HEK293 (cell line): ENCODE measurements around the gene PRRT1B.

Experiments used
- EGR2 ChIP-seq: fragments of 450-650 bp; formaldehyde crosslinking; IDR thresholded peaks from 2 replicates; pipeline ENCODE4 v1.5.1; 2016; ENCODE audit warnings: low read depth, missing biosample characterization, missing genetic modification characterization
- HOXC10 ChIP-seq: sonication (generic); formaldehyde crosslinking; IDR thresholded peaks from 2 replicates; pipeline ENCODE4 v1.8.1; 2023; ENCODE audit warnings: mild to moderate bottlenecking, missing genetic modification reagents
- KLF9 ChIP-seq: fragments of 450-650 bp; formaldehyde crosslinking; IDR thresholded peaks from 2 replicates; pipeline ENCODE4 v1.5.1; 2016; ENCODE audit warnings: missing biosample characterization, missing genetic modification characterization, low read depth
- WT1 ChIP-seq: fragments of 450-650 bp; formaldehyde crosslinking; IDR thresholded peaks from 2 replicates; pipeline ENCODE4 v1.5.1; 2016; ENCODE audit warnings: missing biosample characterization, missing genetic modification characterization
- ZFHX2 ChIP-seq: fragments of 450-650 bp; formaldehyde crosslinking; conservative IDR thresholded peaks from 2 replicates; pipeline ENCODE4 v1.5.1; 2016; ENCODE audit warnings: missing biosample characterization, missing genetic modification characterization
- ZNF121 ChIP-seq: fragments of 450-650 bp; formaldehyde crosslinking; IDR thresholded peaks from 2 replicates; pipeline ENCODE4 v1.5.1; 2016; ENCODE audit warnings: missing biosample characterization, missing genetic modification characterization
- ZNF133 ChIP-seq: fragments of 450-650 bp; formaldehyde crosslinking; IDR thresholded peaks from 2 replicates; pipeline ENCODE4 v1.5.1; 2016; ENCODE audit warnings: missing biosample characterization, missing genetic modification characterization
- ZNF140 ChIP-seq: fragments of 450-650 bp; formaldehyde crosslinking; IDR thresholded peaks from 2 replicates; pipeline ENCODE4 v1.5.1; 2016; ENCODE audit warnings: missing biosample characterization, missing genetic modification characterization
- ZNF16 ChIP-seq: fragments of 450-650 bp; formaldehyde crosslinking; IDR thresholded peaks from 2 replicates; pipeline ENCODE4 v1.5.1; 2016; ENCODE audit warnings: low read depth, missing biosample characterization, missing genetic modification characterization
- ZNF2 ChIP-seq: fragments of 450-650 bp; formaldehyde crosslinking; IDR thresholded peaks from 2 replicates; pipeline ENCODE4 v1.5.1; 2016; ENCODE audit warnings: missing biosample characterization, missing genetic modification characterization
- ZNF202 ChIP-seq: fragments of 450-650 bp; formaldehyde crosslinking; IDR thresholded peaks from 2 replicates; pipeline ENCODE4 v1.5.1; 2016; ENCODE audit warnings: missing biosample characterization, missing genetic modification characterization, borderline replicate concordance
- ZNF510 ChIP-seq: fragments of 450-650 bp; formaldehyde crosslinking; IDR thresholded peaks from 2 replicates; pipeline ENCODE4 v1.5.1; 2018; ENCODE audit warnings: mild to moderate bottlenecking, missing genetic modification characterization, missing biosample characterization; ENCODE audit not compliant: insufficient replicate concordance
- ZNF514 ChIP-seq: fragments of 450-650 bp; formaldehyde crosslinking; IDR thresholded peaks from 2 replicates; pipeline ENCODE4 v1.5.1; 2016; ENCODE audit warnings: missing biosample characterization, missing genetic modification characterization
- ZNF600 ChIP-seq: fragments of 450-650 bp; formaldehyde crosslinking; IDR thresholded peaks from 2 replicates; pipeline ENCODE4 v1.5.1; 2016; ENCODE audit warnings: missing biosample characterization, missing genetic modification characterization
- ZNF777 ChIP-seq: fragments of 450-650 bp; formaldehyde crosslinking; IDR thresholded peaks from 2 replicates; pipeline ENCODE4 v1.5.1; 2017; ENCODE audit warnings: missing biosample characterization, missing genetic modification characterization, borderline replicate concordance
- ZNF843 ChIP-seq: fragments of 450-650 bp; formaldehyde crosslinking; IDR thresholded peaks from 2 replicates; pipeline ENCODE4 v1.5.1; 2016; ENCODE audit warnings: missing biosample characterization, missing genetic modification characterization
- ZXDB ChIP-seq: fragments of 450-650 bp; formaldehyde crosslinking; IDR thresholded peaks from 2 replicates; pipeline ENCODE4 v1.5.1; 2016; ENCODE audit warnings: missing biosample characterization, missing genetic modification characterization
- TF ChIP-seq, protein P1 (sequence below): fragments of 450-650 bp; formaldehyde crosslinking; IDR thresholded peaks from 2 replicates; pipeline ENCODE4 v1.5.1; 2016; ENCODE audit warnings: missing biosample characterization, missing genetic modification characterization
- TF ChIP-seq, protein P2 (sequence below): fragments of 450-650 bp; formaldehyde crosslinking; IDR thresholded peaks from 2 replicates; pipeline ENCODE4 v1.5.1; 2016; ENCODE audit warnings: missing biosample characterization, missing genetic modification characterization
- TF ChIP-seq, protein P3 (sequence below): fragments of 450-650 bp; formaldehyde crosslinking; optimal IDR thresholded peaks from 2 replicates; pipeline ENCODE3; 2016; ENCODE audit warnings: missing biosample characterization, mild to moderate bottlenecking, missing genetic modification characterization
- TF ChIP-seq, protein P4 (sequence below): fragments of 450-650 bp; formaldehyde crosslinking; IDR thresholded peaks from 2 replicates; pipeline ENCODE4 v1.5.1; 2016; ENCODE audit warnings: missing biosample characterization, missing genetic modification characterization
- TF ChIP-seq, protein P5 (sequence below): fragments of 450-650 bp; formaldehyde crosslinking; IDR thresholded peaks from 2 replicates; pipeline ENCODE4 v1.5.1; 2016; ENCODE audit warnings: missing biosample characterization, missing genetic modification characterization
- TF ChIP-seq, protein P6 (sequence below): fragments of 450-650 bp; formaldehyde crosslinking; IDR thresholded peaks from 2 replicates; pipeline ENCODE4 v1.5.1; 2016; ENCODE audit warnings: missing biosample characterization, missing genetic modification characterization

PRRT1B gene

DNA sequence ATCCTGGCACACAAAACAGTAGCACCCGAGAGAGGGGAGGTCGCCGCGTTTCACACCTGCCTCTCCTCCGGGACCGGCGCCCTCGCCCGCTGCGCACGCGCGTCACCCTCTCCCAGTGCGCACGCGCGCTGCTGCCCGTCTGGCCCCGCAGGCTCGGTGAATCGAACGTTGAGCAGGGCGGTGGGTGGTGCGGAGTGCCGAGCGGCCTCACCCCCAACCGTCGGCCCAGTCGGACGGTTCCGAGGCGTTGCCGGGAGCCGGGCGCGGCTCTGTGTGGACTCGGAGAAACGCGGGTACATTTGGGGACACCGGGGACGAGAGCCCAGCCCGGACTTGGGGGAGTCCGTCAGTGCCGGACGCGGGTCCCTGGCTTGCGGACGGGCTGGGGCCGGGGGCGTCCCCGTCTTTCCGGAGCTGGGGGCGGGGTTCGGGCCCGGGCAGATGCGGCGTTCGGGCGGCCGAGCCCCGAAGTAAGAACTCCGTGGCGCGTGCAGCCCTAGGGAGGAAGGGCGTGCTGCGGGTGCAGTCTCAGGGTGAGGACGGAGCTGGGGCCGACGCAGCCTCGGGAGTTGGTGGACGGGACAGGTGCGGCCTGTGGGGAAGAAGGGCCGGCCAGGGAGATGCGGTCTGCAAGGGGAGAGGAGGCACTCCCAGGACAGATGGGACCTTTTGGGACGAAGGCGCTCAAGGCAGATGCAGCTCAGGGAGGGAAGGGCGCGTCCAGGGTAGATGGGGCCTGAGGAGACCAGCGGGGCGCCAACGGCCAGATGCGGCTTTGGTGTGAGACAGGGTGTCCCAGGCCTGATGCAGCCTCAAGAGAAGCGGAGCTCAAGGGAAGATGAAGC is 42.3 kb upstream of the PRRT1B start, which contains the start of gene POMT1 (continued):
- TF ChIP-seq, protein P1, sequence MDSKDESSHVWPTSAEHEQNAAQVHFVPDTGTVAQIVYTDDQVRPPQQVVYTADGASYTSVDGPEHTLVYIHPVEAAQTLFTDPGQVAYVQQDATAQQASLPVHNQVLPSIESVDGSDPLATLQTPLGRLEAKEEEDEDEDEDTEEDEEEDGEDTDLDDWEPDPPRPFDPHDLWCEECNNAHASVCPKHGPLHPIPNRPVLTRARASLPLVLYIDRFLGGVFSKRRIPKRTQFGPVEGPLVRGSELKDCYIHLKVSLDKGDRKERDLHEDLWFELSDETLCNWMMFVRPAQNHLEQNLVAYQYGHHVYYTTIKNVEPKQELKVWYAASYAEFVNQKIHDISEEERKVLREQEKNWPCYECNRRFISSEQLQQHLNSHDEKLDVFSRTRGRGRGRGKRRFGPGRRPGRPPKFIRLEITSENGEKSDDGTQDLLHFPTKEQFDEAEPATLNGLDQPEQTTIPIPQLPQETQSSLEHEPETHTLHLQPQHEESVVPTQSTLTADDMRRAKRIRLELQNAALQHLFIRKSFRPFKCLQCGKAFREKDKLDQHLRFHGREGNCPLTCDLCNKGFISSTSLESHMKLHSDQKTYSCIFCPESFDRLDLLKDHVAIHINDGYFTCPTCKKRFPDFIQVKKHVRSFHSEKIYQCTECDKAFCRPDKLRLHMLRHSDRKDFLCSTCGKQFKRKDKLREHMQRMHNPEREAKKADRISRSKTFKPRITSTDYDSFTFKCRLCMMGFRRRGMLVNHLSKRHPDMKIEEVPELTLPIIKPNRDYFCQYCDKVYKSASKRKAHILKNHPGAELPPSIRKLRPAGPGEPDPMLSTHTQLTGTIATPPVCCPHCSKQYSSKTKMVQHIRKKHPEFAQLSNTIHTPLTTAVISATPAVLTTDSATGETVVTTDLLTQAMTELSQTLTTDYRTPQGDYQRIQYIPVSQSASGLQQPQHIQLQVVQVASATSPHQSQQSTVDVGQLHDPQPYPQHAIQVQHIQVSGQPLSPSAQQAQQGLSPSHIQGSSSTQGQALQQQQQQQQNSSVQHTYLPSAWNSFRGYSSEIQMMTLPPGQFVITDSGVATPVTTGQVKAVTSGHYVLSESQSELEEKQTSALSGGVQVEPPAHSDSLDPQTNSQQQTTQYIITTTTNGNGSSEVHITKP, result peak; percentile 71
- TF ChIP-seq ZNF121 (tag by site-specific recombination), result peak; percentile 43
- peak; percentile 94 for TF ChIP-seq ZFHX2 (tag by site-specific recombination)
- TF ChIP-seq ZNF2 (tag by site-specific recombination), result peak; percentile 73; the same call in 1 of the 2 replicates
- TF ChIP-seq, protein P2, sequence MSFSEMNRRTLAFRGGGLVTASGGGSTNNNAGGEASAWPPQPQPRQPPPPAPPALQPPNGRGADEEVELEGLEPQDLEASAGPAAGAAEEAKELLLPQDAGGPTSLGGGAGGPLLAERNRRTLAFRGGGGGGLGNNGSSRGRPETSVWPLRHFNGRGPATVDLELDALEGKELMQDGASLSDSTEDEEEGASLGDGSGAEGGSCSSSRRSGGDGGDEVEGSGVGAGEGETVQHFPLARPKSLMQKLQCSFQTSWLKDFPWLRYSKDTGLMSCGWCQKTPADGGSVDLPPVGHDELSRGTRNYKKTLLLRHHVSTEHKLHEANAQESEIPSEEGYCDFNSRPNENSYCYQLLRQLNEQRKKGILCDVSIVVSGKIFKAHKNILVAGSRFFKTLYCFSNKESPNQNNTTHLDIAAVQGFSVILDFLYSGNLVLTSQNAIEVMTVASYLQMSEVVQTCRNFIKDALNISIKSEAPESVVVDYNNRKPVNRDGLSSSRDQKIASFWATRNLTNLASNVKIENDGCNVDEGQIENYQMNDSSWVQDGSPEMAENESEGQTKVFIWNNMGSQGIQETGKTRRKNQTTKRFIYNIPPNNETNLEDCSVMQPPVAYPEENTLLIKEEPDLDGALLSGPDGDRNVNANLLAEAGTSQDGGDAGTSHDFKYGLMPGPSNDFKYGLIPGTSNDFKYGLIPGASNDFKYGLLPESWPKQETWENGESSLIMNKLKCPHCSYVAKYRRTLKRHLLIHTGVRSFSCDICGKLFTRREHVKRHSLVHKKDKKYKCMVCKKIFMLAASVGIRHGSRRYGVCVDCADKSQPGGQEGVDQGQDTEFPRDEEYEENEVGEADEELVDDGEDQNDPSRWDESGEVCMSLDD (tag by site-specific recombination), result peak; percentile 80
- TF ChIP-seq ZNF140 (tag by site-specific recombination), result no peak
- TF ChIP-seq EGR2 (tag by site-specific recombination), result peak; percentile 91
- TF ChIP-seq HOXC10, result no peak
- TF ChIP-seq, protein P3, sequence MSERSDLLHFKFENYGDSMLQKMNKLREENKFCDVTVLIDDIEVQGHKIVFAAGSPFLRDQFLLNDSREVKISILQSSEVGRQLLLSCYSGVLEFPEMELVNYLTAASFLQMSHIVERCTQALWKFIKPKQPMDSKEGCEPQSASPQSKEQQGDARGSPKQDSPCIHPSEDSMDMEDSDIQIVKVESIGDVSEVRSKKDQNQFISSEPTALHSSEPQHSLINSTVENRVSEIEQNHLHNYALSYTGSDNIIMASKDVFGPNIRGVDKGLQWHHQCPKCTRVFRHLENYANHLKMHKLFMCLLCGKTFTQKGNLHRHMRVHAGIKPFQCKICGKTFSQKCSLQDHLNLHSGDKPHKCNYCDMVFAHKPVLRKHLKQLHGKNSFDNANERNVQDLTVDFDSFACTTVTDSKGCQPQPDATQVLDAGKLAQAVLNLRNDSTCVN, result peak; percentile 96
- no peak for TF ChIP-seq ZNF514
- TF ChIP-seq, protein P4, sequence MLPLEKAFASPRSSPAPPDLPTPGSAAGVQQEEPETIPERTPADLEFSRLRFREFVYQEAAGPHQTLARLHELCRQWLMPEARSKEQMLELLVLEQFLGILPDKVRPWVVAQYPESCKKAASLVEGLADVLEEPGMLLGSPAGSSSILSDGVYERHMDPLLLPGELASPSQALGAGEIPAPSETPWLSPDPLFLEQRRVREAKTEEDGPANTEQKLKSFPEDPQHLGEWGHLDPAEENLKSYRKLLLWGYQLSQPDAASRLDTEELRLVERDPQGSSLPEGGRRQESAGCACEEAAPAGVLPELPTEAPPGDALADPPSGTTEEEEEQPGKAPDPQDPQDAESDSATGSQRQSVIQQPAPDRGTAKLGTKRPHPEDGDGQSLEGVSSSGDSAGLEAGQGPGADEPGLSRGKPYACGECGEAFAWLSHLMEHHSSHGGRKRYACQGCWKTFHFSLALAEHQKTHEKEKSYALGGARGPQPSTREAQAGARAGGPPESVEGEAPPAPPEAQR (tag by site-specific recombination), result no peak
- TF ChIP-seq, protein P5, sequence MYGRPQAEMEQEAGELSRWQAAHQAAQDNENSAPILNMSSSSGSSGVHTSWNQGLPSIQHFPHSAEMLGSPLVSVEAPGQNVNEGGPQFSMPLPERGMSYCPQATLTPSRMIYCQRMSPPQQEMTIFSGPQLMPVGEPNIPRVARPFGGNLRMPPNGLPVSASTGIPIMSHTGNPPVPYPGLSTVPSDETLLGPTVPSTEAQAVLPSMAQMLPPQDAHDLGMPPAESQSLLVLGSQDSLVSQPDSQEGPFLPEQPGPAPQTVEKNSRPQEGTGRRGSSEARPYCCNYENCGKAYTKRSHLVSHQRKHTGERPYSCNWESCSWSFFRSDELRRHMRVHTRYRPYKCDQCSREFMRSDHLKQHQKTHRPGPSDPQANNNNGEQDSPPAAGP (tag by site-specific recombination), result peak; percentile 89
- TF ChIP-seq WT1, result no peak
- no peak for TF ChIP-seq ZNF510
- no peak for TF ChIP-seq ZNF202 (tag by site-specific recombination)
- TF ChIP-seq ZNF133 (tag by site-specific recombination), result no peak
- peak; percentile 49; the same call in 1 of the 2 replicates for TF ChIP-seq ZNF843 (tag by site-specific recombination)
- peak; percentile 93 for TF ChIP-seq KLF9 (tag by site-specific recombination)
- TF ChIP-seq, protein P6, sequence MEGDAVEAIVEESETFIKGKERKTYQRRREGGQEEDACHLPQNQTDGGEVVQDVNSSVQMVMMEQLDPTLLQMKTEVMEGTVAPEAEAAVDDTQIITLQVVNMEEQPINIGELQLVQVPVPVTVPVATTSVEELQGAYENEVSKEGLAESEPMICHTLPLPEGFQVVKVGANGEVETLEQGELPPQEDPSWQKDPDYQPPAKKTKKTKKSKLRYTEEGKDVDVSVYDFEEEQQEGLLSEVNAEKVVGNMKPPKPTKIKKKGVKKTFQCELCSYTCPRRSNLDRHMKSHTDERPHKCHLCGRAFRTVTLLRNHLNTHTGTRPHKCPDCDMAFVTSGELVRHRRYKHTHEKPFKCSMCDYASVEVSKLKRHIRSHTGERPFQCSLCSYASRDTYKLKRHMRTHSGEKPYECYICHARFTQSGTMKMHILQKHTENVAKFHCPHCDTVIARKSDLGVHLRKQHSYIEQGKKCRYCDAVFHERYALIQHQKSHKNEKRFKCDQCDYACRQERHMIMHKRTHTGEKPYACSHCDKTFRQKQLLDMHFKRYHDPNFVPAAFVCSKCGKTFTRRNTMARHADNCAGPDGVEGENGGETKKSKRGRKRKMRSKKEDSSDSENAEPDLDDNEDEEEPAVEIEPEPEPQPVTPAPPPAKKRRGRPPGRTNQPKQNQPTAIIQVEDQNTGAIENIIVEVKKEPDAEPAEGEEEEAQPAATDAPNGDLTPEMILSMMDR, result peak; percentile 26; the same call in 1 of the 2 replicates
- TF ChIP-seq ZNF777 (tag by site-specific recombination), result no peak; the same call in 1 of the 2 replicates
- TF ChIP-seq ZNF16, result no peak; the same call in 1 of the 2 replicates
- TF ChIP-seq ZXDB (tag by site-specific recombination), result peak; percentile 77
- TF ChIP-seq ZNF600 (tag by site-specific recombination), result peak; percentile 54; the same call in 1 of the 2 replicates
